Keratinocyte (primary cell): ENCODE data around the gene MRPS27. TPM values are rescaled to one million over a fixed set of nuclear protein-coding genes. Genes with fewer than 3 reads are reported as not detected.

Experiments used
- DNase-seq: peaks from one replicate; pipeline ENCODE4 v3.0.0-alpha.2; 2011; ENCODE audit warnings: low read depth, missing footprints, low spot score
- FAIRE-seq: peaks from 2 replicates; lab custom pipeline; 2011; peaks lifted over from hg19 to GRCh38; lab: Jason Lieb, UNC
- H2AFZ ChIP-seq: 2 replicates; pipeline ENCODE4 v1.6.0; 2012; ENCODE audit warnings: low read length, control low read depth, inconsistent platforms; ENCODE audit not compliant: control insufficient read depth
- H3K27ac ChIP-seq: 2 replicates; pipeline ENCODE4 v1.5.1; 2011; ENCODE audit warnings: low read length; ENCODE audit not compliant: control insufficient read depth, insufficient read depth
- H3K27me3 ChIP-seq: 3 replicates; pipeline ENCODE4 v1.6.0; 2011; ENCODE audit warnings: low read length; ENCODE audit not compliant: control insufficient read depth, insufficient read depth; ENCODE audit errors: extremely low read depth
- H3K36me3 ChIP-seq, 2 experiments: 2 replicates in 1 of 2; 3 replicates in 1 of 2; pipeline ENCODE4 v1.5.1; 2011; ENCODE audit warnings: low read length in 2 of 2, mild to moderate bottlenecking in 1 of 2; ENCODE audit not compliant: control insufficient read depth in 2 of 2, insufficient read depth in 2 of 2; ENCODE audit errors: extremely low read depth in 1 of 2
- H3K4me1 ChIP-seq: 3 replicates; pipeline ENCODE4 v1.5.1; 2011; ENCODE audit warnings: low read length; ENCODE audit not compliant: control insufficient read depth, insufficient read depth; ENCODE audit errors: extremely low read depth
- H3K4me2 ChIP-seq: 3 replicates; pipeline ENCODE4 v1.6.0; 2011; ENCODE audit warnings: low read depth, low read length; ENCODE audit not compliant: control insufficient read depth, insufficient read depth; ENCODE audit errors: extremely low read depth
- H3K4me3 ChIP-seq, 3 experiments: fragments of 200-600 bp in 1 of 3; sonication (generic) in 1 of 3; 2 replicates in 2 of 3; 3 replicates in 1 of 3; pipeline ENCODE4 v1.5.1; 2011 to 2016; ENCODE audit warnings: low read length in 3 of 3, mild to moderate bottlenecking in 3 of 3, control low read depth in 2 of 3, inconsistent platforms in 1 of 3, low read depth in 1 of 3, mixed read lengths in 1 of 3, mixed run types in 1 of 3, moderate library complexity in 1 of 3; ENCODE audit not compliant: control insufficient read depth in 2 of 3, insufficient read depth in 2 of 3; ENCODE audit errors: extremely low read depth in 1 of 3
- H3K79me2 ChIP-seq: 2 replicates; pipeline ENCODE4 v1.6.0; 2012; ENCODE audit warnings: low read length; ENCODE audit not compliant: control insufficient read depth, insufficient read depth
- H3K9ac ChIP-seq: 3 replicates; pipeline ENCODE4 v1.6.0; 2011; ENCODE audit warnings: low read length; ENCODE audit not compliant: control insufficient read depth, insufficient read depth; ENCODE audit errors: extremely low read depth
- H3K9me1 ChIP-seq: 3 replicates; pipeline ENCODE4 v1.6.0; 2011; ENCODE audit warnings: low read length; ENCODE audit not compliant: control insufficient read depth, insufficient read depth; ENCODE audit errors: extremely low read depth
- H3K9me3 ChIP-seq: 2 replicates; pipeline ENCODE4 v1.5.1; 2012; ENCODE audit warnings: low read depth, low read length; ENCODE audit not compliant: control insufficient read depth
- H4K20me1 ChIP-seq: 3 replicates; pipeline ENCODE4 v1.6.0; 2011; ENCODE audit warnings: low read length; ENCODE audit not compliant: control insufficient read depth, insufficient read depth; ENCODE audit errors: extremely low read depth
- EZH2 ChIP-seq: IDR thresholded peaks from one replicate; pipeline ENCODE4 v1.6.1; 2012; ENCODE audit warnings: inconsistent platforms, mild to moderate bottlenecking, low read length, moderate library complexity
- dilution Hi-C: fragments of 300-500 bp; cut with MboI; formaldehyde crosslinking; loops from one replicate; pipeline ENCODE4 v1.7.0; 2020; ENCODE audit warnings: low sequenced_read_pairs; ENCODE audit not compliant: extremely low pct_ligation_motif_present
- polyA plus RNA-seq, 5 experiments: library from polyadenylated mRNA; depleted of rRNA in 3 of 5; stranded (reverse) in 3 of 5; stranded (forward) in 1 of 5; unstranded in 1 of 5; fragments of >200 nt; gene quantifications; 1 replicate in 1 of 5; 2 replicates in 3 of 5; 3 replicates in 1 of 5; pipeline versions ENCODE4 v1.2.1 to v1.2.3, GENCODE V29; 2011 to 2012; ENCODE audit warnings: missing spikeins in 2 of 5, low read depth in 1 of 5, low replicate concordance in 1 of 5
- TF ChIP-seq, protein P1 (sequence below), 3 experiments: IDR thresholded peaks in 1 of 3; conservative IDR thresholded peaks in 1 of 3; optimal IDR thresholded peaks in 1 of 3; 2 replicates in 2 of 3; 3 replicates in 1 of 3; pipeline versions ENCODE3 to v1.5.1; 2011; ENCODE audit warnings: low read length in 3 of 3, mild to moderate bottlenecking in 3 of 3, moderate library complexity in 2 of 3, control low read depth in 1 of 3, inconsistent platforms in 1 of 3; ENCODE audit not compliant: insufficient read depth in 2 of 3; ENCODE audit errors: extremely low read depth in 1 of 3

The MRPS27 gene
- polyA plus RNA-seq, 1 donor (not counting 4 experiments of a cell fraction or from before 2014, with no cell fraction given), result 98.7 TPM

DNA sequence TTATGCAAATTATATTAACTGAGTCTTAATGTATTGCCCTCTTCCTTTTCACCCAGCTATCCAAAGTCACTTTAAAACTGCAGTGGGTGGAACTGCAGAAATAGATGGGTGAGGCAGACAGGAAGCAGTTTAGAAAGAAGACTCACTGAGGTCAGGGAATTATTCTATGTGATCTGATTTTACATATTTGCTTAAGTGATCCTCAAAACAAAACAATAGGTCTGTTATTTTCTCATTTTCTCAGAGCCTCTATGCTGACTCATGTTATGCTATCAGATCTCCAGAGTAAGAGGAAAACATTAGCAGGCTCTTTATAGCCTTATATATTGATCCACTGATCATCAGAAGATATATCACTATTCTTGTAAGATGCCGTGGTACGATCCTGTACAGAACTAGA is 63.5 kb downstream of the MRPS27 start:
- H4K20me1 ChIP-seq, result no peaks in the 10 kb centered on the region
- no peaks in the 10 kb centered on the region for H3K9me3 ChIP-seq
- no peak overlapping the region for H3K9ac ChIP-seq
- H2AFZ ChIP-seq, result no peak overlapping the region
- no peak overlapping the region for H3K4me3 ChIP-seq
- H3K4me2 ChIP-seq, result no peak overlapping the region
- TF ChIP-seq EZH2, result no peak
- H3K9me1 ChIP-seq, result no peaks in the 10 kb centered on the region
- H3K4me1 ChIP-seq, result peaks cover 3% of the 10 kb centered on the region
- H3K36me3 ChIP-seq, result peaks cover 2 to 3% of the 10 kb centered on the region in 2 experiments
- no peaks in the 10 kb centered on the region for H3K27me3 ChIP-seq
- no peak overlapping the region for H3K27ac ChIP-seq
- peaks cover 4% of the 10 kb centered on the region for H3K79me2 ChIP-seq
- dilution Hi-C loops, result no loop called here
- peak; percentile 17 for FAIRE-seq
- DNase-seq, result no peak

DNA sequence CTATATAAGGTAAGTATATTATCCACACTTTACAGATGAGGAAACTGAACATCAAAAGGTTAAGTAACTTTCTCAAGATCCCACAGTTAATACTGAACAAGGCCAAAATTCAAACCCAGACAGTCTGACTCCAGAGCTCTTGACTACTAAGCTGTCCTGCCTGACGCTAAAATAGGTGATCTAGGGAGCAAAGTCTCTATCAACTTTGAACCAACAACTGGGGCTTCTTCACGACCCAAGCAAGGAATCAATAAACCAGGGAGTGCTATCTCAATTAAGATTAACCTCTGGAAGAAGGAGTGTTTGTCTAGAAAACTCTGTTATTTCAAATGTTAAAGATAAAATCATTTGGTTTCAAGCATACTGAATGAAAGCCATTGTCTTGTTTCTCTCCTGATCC is 64.4 kb downstream of the MRPS27 start:
- dilution Hi-C loops, result no loop called here
- Histone ChIP-seq H3K9me3 (no peaks in the 10 kb centered on the region), H3K36me3 (peaks cover 2 to 3% of the 10 kb centered on the region in 2 experiments), H4K20me1 (no peaks in the 10 kb centered on the region), H2AFZ (no peak overlapping the region), H3K9me1 (no peaks in the 10 kb centered on the region), H3K4me2 (no peak overlapping the region), H3K27me3 (no peaks in the 10 kb centered on the region), H3K4me1 (peaks cover 3% of the 10 kb centered on the region), H3K4me3 (no peak overlapping the region), H3K9ac (no peak overlapping the region), H3K79me2 (peaks cover 4% of the 10 kb centered on the region), H3K27ac (no peak overlapping the region)
- TF ChIP-seq, protein P1, sequence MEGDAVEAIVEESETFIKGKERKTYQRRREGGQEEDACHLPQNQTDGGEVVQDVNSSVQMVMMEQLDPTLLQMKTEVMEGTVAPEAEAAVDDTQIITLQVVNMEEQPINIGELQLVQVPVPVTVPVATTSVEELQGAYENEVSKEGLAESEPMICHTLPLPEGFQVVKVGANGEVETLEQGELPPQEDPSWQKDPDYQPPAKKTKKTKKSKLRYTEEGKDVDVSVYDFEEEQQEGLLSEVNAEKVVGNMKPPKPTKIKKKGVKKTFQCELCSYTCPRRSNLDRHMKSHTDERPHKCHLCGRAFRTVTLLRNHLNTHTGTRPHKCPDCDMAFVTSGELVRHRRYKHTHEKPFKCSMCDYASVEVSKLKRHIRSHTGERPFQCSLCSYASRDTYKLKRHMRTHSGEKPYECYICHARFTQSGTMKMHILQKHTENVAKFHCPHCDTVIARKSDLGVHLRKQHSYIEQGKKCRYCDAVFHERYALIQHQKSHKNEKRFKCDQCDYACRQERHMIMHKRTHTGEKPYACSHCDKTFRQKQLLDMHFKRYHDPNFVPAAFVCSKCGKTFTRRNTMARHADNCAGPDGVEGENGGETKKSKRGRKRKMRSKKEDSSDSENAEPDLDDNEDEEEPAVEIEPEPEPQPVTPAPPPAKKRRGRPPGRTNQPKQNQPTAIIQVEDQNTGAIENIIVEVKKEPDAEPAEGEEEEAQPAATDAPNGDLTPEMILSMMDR (optimal IDR thresholded peaks at IDR 0.05 in 1 of 3, IDR thresholded peaks at IDR 0.05 in 1 of 3, conservative IDR thresholded peaks at IDR 0.05 in 1 of 3; ENCODE audit: extremely low read depth in 1 of 3, insufficient read depth in 2 of 3, low read length in 3 of 3), result no peak
- TF ChIP-seq EZH2, result no peak
- DNase-seq (no peak), FAIRE-seq (no peak)

DNA sequence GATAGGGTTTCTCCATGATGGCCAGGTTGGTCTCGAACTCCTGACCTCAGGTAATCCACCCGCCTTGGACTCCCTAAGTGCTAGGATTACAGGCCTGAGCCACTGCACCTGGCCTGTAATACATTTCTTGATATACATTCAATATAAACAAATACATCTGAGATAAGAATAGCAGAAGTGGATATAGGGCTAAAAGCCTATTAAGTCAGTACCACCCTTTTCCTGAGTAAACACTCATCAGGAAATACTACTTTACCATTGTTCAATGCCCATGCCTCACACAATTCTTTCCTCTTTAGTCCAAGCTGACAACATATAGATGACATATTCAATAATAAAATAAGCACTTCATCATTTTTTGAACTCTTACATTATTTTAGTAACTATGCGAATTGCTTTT is 64.8 kb downstream of the MRPS27 start:
- Histone ChIP-seq H3K27me3 (no peaks in the 10 kb centered on the region), H3K36me3 (peaks cover 2 to 3% of the 10 kb centered on the region in 2 experiments), H2AFZ (no peak overlapping the region), H3K9ac (no peak overlapping the region), H3K27ac (no peak overlapping the region), H4K20me1 (no peaks in the 10 kb centered on the region), H3K9me1 (no peaks in the 10 kb centered on the region), H3K4me2 (no peak overlapping the region), H3K4me1 (peaks cover 3% of the 10 kb centered on the region), H3K4me3 (no peak overlapping the region), H3K9me3 (no peaks in the 10 kb centered on the region), H3K79me2 (peaks cover 4% of the 10 kb centered on the region)
- no peak for FAIRE-seq
- dilution Hi-C loops, result no loop called here
- TF ChIP-seq EZH2, result no peak
- TF ChIP-seq, protein P1 (optimal IDR thresholded peaks at IDR 0.05 in 1 of 3, IDR thresholded peaks at IDR 0.05 in 1 of 3, conservative IDR thresholded peaks at IDR 0.05 in 1 of 3; ENCODE audit: extremely low read depth in 1 of 3, insufficient read depth in 2 of 3, low read length in 3 of 3), result no peak
- no peak for DNase-seq
